WTC11 (cell line): Measurements from ENCODE around the gene OGDH. TPM values are rescaled to one million over a fixed set of nuclear protein-coding genes. Genes with fewer than 3 reads are reported as not detected.

ENCODE experiments used
- ATAC-seq: fragments of 200-7000 bp; cut with Tn5 transposase; 2 replicates; pipeline ENCODE4 v1.10.0; 2021; ENCODE audit warnings: mild to moderate bottlenecking, moderate library complexity
- CTCF ChIA-PET: fragments of 300-600 bp; sonication (Branson Sonifier 250); formaldehyde crosslinking; loops from one replicate; lab custom pipeline; 2021; ENCODE audit warnings: antibody characterized with exemption; lab: Charles Lee
- POLR2A ChIA-PET: fragments of 350-600 bp; sonication (Branson Sonifier 250); formaldehyde crosslinking; loops from one replicate; lab custom pipeline; 2021; ENCODE audit warnings: antibody characterized with exemption; lab: Charles Lee
- DNase-seq: peaks from one replicate; pipeline ENCODE4 v3.0.0; 2021; ENCODE audit warnings: low spot score
- H3K27ac Mint-ChIP-seq: 2 replicates; pipeline ENCODE4 v1.8.0; 2021; ENCODE audit warnings: mixed read lengths
- H3K27me3 Mint-ChIP-seq: 2 replicates; pipeline ENCODE4 v1.8.0; 2021; ENCODE audit warnings: low read depth, mild to moderate bottlenecking, moderate library complexity, mixed read lengths
- H3K36me3 Mint-ChIP-seq: 2 replicates; pipeline ENCODE4 v1.8.0; 2021; ENCODE audit warnings: mixed read lengths
- H3K4me1 Mint-ChIP-seq: 2 replicates; pipeline ENCODE4 v1.8.0; 2022; ENCODE audit warnings: mixed read lengths
- H3K4me3 Mint-ChIP-seq: 2 replicates; pipeline ENCODE4 v1.8.0; 2021; ENCODE audit warnings: mild to moderate bottlenecking, moderate library complexity, mixed read lengths
- H3K9me3 Mint-ChIP-seq: 2 replicates; pipeline ENCODE4 v1.8.0; 2021; ENCODE audit warnings: mixed read lengths
- ATF1 ChIP-seq: sonication (generic); formaldehyde crosslinking; IDR thresholded peaks from 2 replicates; pipeline ENCODE4 v1.8.1; 2023; ENCODE audit warnings: mild to moderate bottlenecking, moderate library complexity, missing genetic modification reagents
- FOXJ3 ChIP-seq: sonication (generic); formaldehyde crosslinking; IDR thresholded peaks from 2 replicates; pipeline ENCODE4 v1.9.0; 2021; ENCODE audit warnings: missing genetic modification reagents, mild to moderate bottlenecking, borderline replicate concordance
- FOXK1 ChIP-seq: sonication (generic); formaldehyde crosslinking; IDR thresholded peaks from 2 replicates; pipeline ENCODE4 v1.8.0; 2022; ENCODE audit warnings: mild to moderate bottlenecking, moderate library complexity, missing genetic modification reagents
- FOXP1 ChIP-seq: sonication (generic); formaldehyde crosslinking; IDR thresholded peaks from 2 replicates; pipeline ENCODE4 v1.8.0; 2022; ENCODE audit warnings: missing genetic modification reagents, mild to moderate bottlenecking, moderate library complexity, borderline replicate concordance
- GABPB1 ChIP-seq: sonication (generic); formaldehyde crosslinking; IDR thresholded peaks from 2 replicates; pipeline ENCODE4 v1.8.1; 2023; ENCODE audit warnings: mild to moderate bottlenecking, missing genetic modification reagents
- GRHL2 ChIP-seq: fragments of 250-450 bp; sonication (Bioruptor Pico); IDR thresholded peaks from 2 replicates; pipeline ENCODE4 v1.8.0; 2022; ENCODE audit warnings: mild to moderate bottlenecking, moderate library complexity; ENCODE audit not compliant: insufficient replicate concordance, severe bottlenecking
- JAZF1 ChIP-seq: fragments of 250-450 bp; sonication (Bioruptor Pico); IDR thresholded peaks from 2 replicates; pipeline ENCODE4 v1.9.0; 2021; ENCODE audit warnings: moderate library complexity, mild to moderate bottlenecking, inconsistent platforms
- JUN ChIP-seq: sonication (generic); formaldehyde crosslinking; IDR thresholded peaks from 2 replicates; pipeline ENCODE4 v1.8.0; 2023; ENCODE audit warnings: mild to moderate bottlenecking, missing genetic modification reagents
- KAT7 ChIP-seq: sonication (generic); formaldehyde crosslinking; IDR thresholded peaks from 2 replicates; pipeline ENCODE4 v1.8.1; 2023; ENCODE audit warnings: missing genetic modification reagents, mild to moderate bottlenecking, borderline replicate concordance
- MXD4 ChIP-seq: fragments of 250-450 bp; sonication (Bioruptor Pico); IDR thresholded peaks from 2 replicates; pipeline ENCODE4 v1.8.0; 2021; ENCODE audit warnings: mild to moderate bottlenecking, moderate library complexity, borderline replicate concordance
- MYBL2 ChIP-seq: sonication (generic); formaldehyde crosslinking; IDR thresholded peaks from 2 replicates; pipeline ENCODE4 v1.8.1; 2023; ENCODE audit warnings: mild to moderate bottlenecking, moderate library complexity, missing genetic modification reagents
- NFATC4 ChIP-seq: fragments of 250-450 bp; sonication (Bioruptor Pico); IDR thresholded peaks from 2 replicates; pipeline ENCODE4 v1.9.0; 2021; ENCODE audit warnings: mild to moderate bottlenecking
- NFE2L1 ChIP-seq: sonication (generic); formaldehyde crosslinking; IDR thresholded peaks from 2 replicates; pipeline ENCODE4 v1.8.1; 2023; ENCODE audit warnings: missing genetic modification reagents
- NR1H2 ChIP-seq: sonication (generic); formaldehyde crosslinking; IDR thresholded peaks from 2 replicates; pipeline ENCODE4 v1.9.0; 2021; ENCODE audit warnings: mild to moderate bottlenecking, moderate library complexity, missing genetic modification reagents
- OVOL2 ChIP-seq: fragments of 250-450 bp; sonication (Bioruptor Pico); IDR thresholded peaks from 2 replicates; pipeline ENCODE4 v1.9.0; 2021; ENCODE audit warnings: mild to moderate bottlenecking, borderline replicate concordance
- SOX15 ChIP-seq: fragments of 250-450 bp; sonication (Bioruptor Pico); IDR thresholded peaks from 2 replicates; pipeline ENCODE4 v1.9.0; 2021; ENCODE audit warnings: mild to moderate bottlenecking
- TEAD1 ChIP-seq: sonication (generic); formaldehyde crosslinking; IDR thresholded peaks from 2 replicates; pipeline ENCODE4 v1.8.0; 2022; ENCODE audit warnings: mild to moderate bottlenecking, missing genetic modification reagents
- ZBTB43 ChIP-seq: sonication (generic); formaldehyde crosslinking; IDR thresholded peaks from 2 replicates; pipeline ENCODE4 v1.8.1; 2023; ENCODE audit warnings: mild to moderate bottlenecking, missing genetic modification reagents
- ZNF232 ChIP-seq: sonication (generic); formaldehyde crosslinking; IDR thresholded peaks from 2 replicates; pipeline ENCODE4 v1.8.0; 2022; ENCODE audit warnings: mild to moderate bottlenecking, missing genetic modification reagents
- ZNF416 ChIP-seq: fragments of 250-450 bp; sonication (Bioruptor Pico); IDR thresholded peaks from 2 replicates; pipeline ENCODE4 v1.9.0; 2021; ENCODE audit warnings: mild to moderate bottlenecking, inconsistent platforms
- ZNF423 ChIP-seq: fragments of 250-450 bp; sonication (Bioruptor Pico); IDR thresholded peaks from 2 replicates; pipeline ENCODE4 v2.1.2; 2022; ENCODE audit warnings: mild to moderate bottlenecking, moderate library complexity
- ZNF425 ChIP-seq: fragments of 250-450 bp; sonication (Bioruptor Pico); conservative IDR thresholded peaks from 2 replicates; pipeline ENCODE4 v1.9.0; 2021; ENCODE audit warnings: mild to moderate bottlenecking
- ZNF512 ChIP-seq: sonication (generic); formaldehyde crosslinking; IDR thresholded peaks from 2 replicates; pipeline ENCODE4 v1.8.1; 2022; ENCODE audit warnings: missing genetic modification reagents, borderline replicate concordance
- total RNA-seq: library from RNA; stranded (reverse); gene quantifications from 3 replicates; pipeline ENCODE4 v1.2.3, GENCODE V29; 2021
- TF ChIP-seq, protein P1 (sequence below): fragments of 250-450 bp; sonication (Bioruptor Pico); IDR thresholded peaks from 2 replicates; pipeline ENCODE4 v2.1.2; 2022; ENCODE audit warnings: mild to moderate bottlenecking, moderate library complexity
- TF ChIP-seq, protein P2 (sequence below): sonication (generic); formaldehyde crosslinking; IDR thresholded peaks from 2 replicates; pipeline ENCODE4 v1.8.1; 2022; ENCODE audit warnings: low read depth, missing genetic modification reagents, borderline replicate concordance
- TF ChIP-seq, protein P3 (sequence below): sonication (generic); formaldehyde crosslinking; IDR thresholded peaks from 2 replicates; pipeline ENCODE4 v1.8.0; 2022; ENCODE audit warnings: missing genetic modification reagents

The OGDH gene
- total RNA-seq, 1 experiment from 2014 or later = 79.6 TPM

GRCh38 chr7:44696728-44697127, 90.3 kb downstream of the OGDH start (continued):
- no peak for TF ChIP-seq NFE2L1
- no peak for TF ChIP-seq MXD4 (CRISPR knock-in tag)
- TF ChIP-seq JUN (CRISPR knock-in tag) = no peak
- no peak for TF ChIP-seq FOXJ3 (CRISPR knock-in tag)
- TF ChIP-seq FOXK1 (CRISPR knock-in tag) = no peak
- TF ChIP-seq ZNF416 (CRISPR knock-in tag) = no peak
- TF ChIP-seq, protein P1, sequence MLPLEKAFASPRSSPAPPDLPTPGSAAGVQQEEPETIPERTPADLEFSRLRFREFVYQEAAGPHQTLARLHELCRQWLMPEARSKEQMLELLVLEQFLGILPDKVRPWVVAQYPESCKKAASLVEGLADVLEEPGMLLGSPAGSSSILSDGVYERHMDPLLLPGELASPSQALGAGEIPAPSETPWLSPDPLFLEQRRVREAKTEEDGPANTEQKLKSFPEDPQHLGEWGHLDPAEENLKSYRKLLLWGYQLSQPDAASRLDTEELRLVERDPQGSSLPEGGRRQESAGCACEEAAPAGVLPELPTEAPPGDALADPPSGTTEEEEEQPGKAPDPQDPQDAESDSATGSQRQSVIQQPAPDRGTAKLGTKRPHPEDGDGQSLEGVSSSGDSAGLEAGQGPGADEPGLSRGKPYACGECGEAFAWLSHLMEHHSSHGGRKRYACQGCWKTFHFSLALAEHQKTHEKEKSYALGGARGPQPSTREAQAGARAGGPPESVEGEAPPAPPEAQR (CRISPR knock-in tag) = no peak
- TF ChIP-seq, protein P2, sequence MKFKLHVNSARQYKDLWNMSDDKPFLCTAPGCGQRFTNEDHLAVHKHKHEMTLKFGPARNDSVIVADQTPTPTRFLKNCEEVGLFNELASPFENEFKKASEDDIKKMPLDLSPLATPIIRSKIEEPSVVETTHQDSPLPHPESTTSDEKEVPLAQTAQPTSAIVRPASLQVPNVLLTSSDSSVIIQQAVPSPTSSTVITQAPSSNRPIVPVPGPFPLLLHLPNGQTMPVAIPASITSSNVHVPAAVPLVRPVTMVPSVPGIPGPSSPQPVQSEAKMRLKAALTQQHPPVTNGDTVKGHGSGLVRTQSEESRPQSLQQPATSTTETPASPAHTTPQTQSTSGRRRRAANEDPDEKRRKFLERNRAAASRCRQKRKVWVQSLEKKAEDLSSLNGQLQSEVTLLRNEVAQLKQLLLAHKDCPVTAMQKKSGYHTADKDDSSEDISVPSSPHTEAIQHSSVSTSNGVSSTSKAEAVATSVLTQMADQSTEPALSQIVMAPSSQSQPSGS (CRISPR knock-in tag) = no peak
- TF ChIP-seq JAZF1 (CRISPR knock-in tag) = no peak
- TF ChIP-seq GRHL2 (CRISPR knock-in tag) = no peak
- TF ChIP-seq ZNF425 (CRISPR knock-in tag) = no peak
- TF ChIP-seq, protein P3, sequence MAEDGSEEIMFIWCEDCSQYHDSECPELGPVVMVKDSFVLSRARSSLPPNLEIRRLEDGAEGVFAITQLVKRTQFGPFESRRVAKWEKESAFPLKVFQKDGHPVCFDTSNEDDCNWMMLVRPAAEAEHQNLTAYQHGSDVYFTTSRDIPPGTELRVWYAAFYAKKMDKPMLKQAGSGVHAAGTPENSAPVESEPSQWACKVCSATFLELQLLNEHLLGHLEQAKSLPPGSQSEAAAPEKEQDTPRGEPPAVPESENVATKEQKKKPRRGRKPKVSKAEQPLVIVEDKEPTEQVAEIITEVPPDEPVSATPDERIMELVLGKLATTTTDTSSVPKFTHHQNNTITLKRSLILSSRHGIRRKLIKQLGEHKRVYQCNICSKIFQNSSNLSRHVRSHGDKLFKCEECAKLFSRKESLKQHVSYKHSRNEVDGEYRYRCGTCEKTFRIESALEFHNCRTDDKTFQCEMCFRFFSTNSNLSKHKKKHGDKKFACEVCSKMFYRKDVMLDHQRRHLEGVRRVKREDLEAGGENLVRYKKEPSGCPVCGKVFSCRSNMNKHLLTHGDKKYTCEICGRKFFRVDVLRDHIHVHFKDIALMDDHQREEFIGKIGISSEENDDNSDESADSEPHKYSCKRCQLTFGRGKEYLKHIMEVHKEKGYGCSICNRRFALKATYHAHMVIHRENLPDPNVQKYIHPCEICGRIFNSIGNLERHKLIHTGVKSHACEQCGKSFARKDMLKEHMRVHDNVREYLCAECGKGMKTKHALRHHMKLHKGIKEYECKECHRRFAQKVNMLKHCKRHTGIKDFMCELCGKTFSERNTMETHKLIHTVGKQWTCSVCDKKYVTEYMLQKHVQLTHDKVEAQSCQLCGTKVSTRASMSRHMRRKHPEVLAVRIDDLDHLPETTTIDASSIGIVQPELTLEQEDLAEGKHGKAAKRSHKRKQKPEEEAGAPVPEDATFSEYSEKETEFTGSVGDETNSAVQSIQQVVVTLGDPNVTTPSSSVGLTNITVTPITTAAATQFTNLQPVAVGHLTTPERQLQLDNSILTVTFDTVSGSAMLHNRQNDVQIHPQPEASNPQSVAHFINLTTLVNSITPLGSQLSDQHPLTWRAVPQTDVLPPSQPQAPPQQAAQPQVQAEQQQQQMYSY (CRISPR knock-in tag) = no peak

GRCh38 chr7:44697136-44698045, 91.0 kb downstream of the OGDH start:
- ChIA-PET CTCF (no interaction called here), POLR2A (no interaction called here)
- H3K36me3 Mint-ChIP-seq = peaks cover 77% of the 10 kb centered on the region
- H3K27ac Mint-ChIP-seq = no peak overlapping the region
- H3K9me3 Mint-ChIP-seq = peaks cover 4% of the 10 kb centered on the region; the same call in 1 of the 2 replicates
- H3K27me3 Mint-ChIP-seq = no peaks in the 10 kb centered on the region
- DNase-seq = no peak
- no peaks in the 10 kb centered on the region for H3K4me1 Mint-ChIP-seq
- no peak overlapping the region for H3K4me3 Mint-ChIP-seq
- no peak for ATAC-seq
- TF ChIP-seq ZBTB43 (CRISPR knock-in tag) (no peak), MYBL2 (CRISPR knock-in tag) (no peak), NR1H2 (CRISPR knock-in tag) (no peak), ATF1 (CRISPR knock-in tag) (no peak), ZNF232 (CRISPR knock-in tag) (no peak), ZNF512 (CRISPR knock-in tag) (no peak), KAT7 (CRISPR knock-in tag) (no peak), FOXP1 (CRISPR knock-in tag) (no peak), NFATC4 (no peak), ZNF423 (CRISPR knock-in tag) (no peak), GABPB1 (CRISPR knock-in tag) (no peak), SOX15 (CRISPR knock-in tag) (no peak), TEAD1 (CRISPR knock-in tag) (no peak), NFE2L1 (no peak), OVOL2 (CRISPR knock-in tag) (no peak)
